K562 (cell line): ENCODE results near the gene OLFM3. TPM values are rescaled to one million over a fixed set of nuclear protein-coding genes. Genes with fewer than 3 reads are reported as not detected.

ENCODE experiments used
- BHLHE40 ChIP-seq: IDR thresholded peaks from 2 replicates; pipeline ENCODE4 v1.6.1; 2011; ENCODE audit warnings: low read length, improper control_type of control experiment
- ESRRB ChIP-seq: fragments of 250-450 bp; sonication (Bioruptor Pico); IDR thresholded peaks from 2 replicates; pipeline ENCODE4 v1.5.0; 2020; ENCODE audit warnings: mild to moderate bottlenecking, moderate library complexity, borderline replicate concordance
- SNAPC5 ChIP-seq: fragments of 250-450 bp; sonication (Bioruptor Pico); IDR thresholded peaks from 2 replicates; pipeline ENCODE4 v1.8.0; 2021; ENCODE audit warnings: moderate library complexity, mild to moderate bottlenecking, inconsistent platforms
- ZBTB40 ChIP-seq, 2 experiments: fragments of 450-650 bp in 1 of 2; sonication (generic) in 1 of 2; formaldehyde crosslinking in 1 of 2; IDR thresholded peaks; 2 replicates each; pipeline versions ENCODE4 v1.7.1 to v1.9.0; 2016 to 2022; ENCODE audit warnings: inconsistent platforms in 1 of 2, mild to moderate bottlenecking in 1 of 2, missing genetic modification reagents in 1 of 2
- polyA plus RNA-seq, 8 experiments: library from polyadenylated mRNA; depleted of rRNA in 4 of 8; stranded (reverse) in 5 of 8; unstranded in 3 of 8; fragments of >200 nt; fragmentation: Nextera tagmentation in 2 of 8; fragmentation: Illumina TruSeq in 1 of 8; extraction: Ambion mirVana in 2 of 8; extraction: Trizol in 1 of 8; gene quantifications; 2 replicates each; pipeline versions ENCODE4 v1.2.1 to v1.2.3, GENCODE V29; 2011 to 2014; ENCODE audit warnings: inconsistent platforms in 1 of 8, missing spikeins in 1 of 8
- total RNA-seq, 7 experiments: library from RNA; depleted of rRNA in 6 of 7; stranded (reverse); fragments of >200 nt in 6 of 7; fragmentation: Illumina TruSeq in 2 of 7; extraction: Trizol in 2 of 7; gene quantifications; 2 replicates each; pipeline versions ENCODE4 v1.2.1 to v1.2.3, GENCODE V29; 2011 to 2021; ENCODE audit warnings: low replicate concordance in 1 of 7

OLFM3 gene
- total and polyA plus RNA-seq, 9 of the 15 experiments (the other 6 are each of a cell fraction or from before 2014, with no cell fraction given), result 0.07 TPM; not detected in 8

- no peak for TF ChIP-seq ZBTB40 (IDR thresholded peaks at IDR 0.05)
- TF ChIP-seq ZBTB40 (CRISPR knock-in tag; IDR thresholded peaks at IDR 0.05), result no peak
- TF ChIP-seq SNAPC5 (CRISPR knock-in tag), result no peak
- no peak for TF ChIP-seq ESRRB (CRISPR knock-in tag)
- no peak for TF ChIP-seq BHLHE40
These were observed 143.8 kb downstream of the OLFM3 start (continued) for GRCh38 chr1:101852936-101853335.
